Adrenal gland (tissue), 5 donors: ENCODE measurements around the gene ZNF398.

ENCODE experiments used
- POLR2A ChIP-seq, 2 donors: fragments of 450-650 bp; IDR thresholded peaks; one replicate each; pipeline ENCODE4 v1.6.1; 2017; ENCODE audit warnings: antibody characterized with exemption in 2 of 2, mild to moderate bottlenecking in 2 of 2, moderate library complexity in 1 of 2
- TF ChIP-seq, protein P1 (sequence below), 6 experiments: fragments of 450-650 bp in 4 of 6; fragments of 200-600 bp in 2 of 6; sonication (generic) in 1 of 6; IDR thresholded peaks; 1 replicate in 5 of 6; 2 replicates in 1 of 6; pipeline versions ENCODE4 v1.5.1 to v1.8.0; 2016 to 2021; ENCODE audit warnings: antibody characterized with exemption in 6 of 6, mild to moderate bottlenecking in 2 of 6, moderate library complexity in 1 of 6
- donor health status: DM: no; HTN: no; CAD: no.

DNA sequence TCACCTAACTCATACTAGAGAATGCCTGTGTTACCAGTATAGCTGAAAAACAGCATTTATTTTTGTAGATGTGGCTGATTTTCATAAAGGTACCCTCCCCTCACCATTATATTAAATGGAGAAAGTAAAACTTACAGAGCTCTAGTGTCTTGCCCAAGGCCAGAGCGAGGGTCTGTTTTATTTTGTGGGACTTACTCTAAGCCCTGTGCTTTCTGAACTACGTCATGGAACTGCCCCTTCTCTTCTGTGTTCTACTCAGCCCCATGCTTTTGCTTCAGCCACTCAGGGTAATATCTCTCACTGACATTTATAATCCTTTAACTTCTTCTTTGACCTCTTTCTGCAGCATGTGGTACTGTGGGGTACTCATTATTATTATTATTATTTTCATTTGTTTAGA is 46.4 kb upstream of the ZNF398 start:
- TF ChIP-seq, protein P1, sequence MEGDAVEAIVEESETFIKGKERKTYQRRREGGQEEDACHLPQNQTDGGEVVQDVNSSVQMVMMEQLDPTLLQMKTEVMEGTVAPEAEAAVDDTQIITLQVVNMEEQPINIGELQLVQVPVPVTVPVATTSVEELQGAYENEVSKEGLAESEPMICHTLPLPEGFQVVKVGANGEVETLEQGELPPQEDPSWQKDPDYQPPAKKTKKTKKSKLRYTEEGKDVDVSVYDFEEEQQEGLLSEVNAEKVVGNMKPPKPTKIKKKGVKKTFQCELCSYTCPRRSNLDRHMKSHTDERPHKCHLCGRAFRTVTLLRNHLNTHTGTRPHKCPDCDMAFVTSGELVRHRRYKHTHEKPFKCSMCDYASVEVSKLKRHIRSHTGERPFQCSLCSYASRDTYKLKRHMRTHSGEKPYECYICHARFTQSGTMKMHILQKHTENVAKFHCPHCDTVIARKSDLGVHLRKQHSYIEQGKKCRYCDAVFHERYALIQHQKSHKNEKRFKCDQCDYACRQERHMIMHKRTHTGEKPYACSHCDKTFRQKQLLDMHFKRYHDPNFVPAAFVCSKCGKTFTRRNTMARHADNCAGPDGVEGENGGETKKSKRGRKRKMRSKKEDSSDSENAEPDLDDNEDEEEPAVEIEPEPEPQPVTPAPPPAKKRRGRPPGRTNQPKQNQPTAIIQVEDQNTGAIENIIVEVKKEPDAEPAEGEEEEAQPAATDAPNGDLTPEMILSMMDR (IDR thresholded peaks at IDR 0.05): no peak
- TF ChIP-seq POLR2A (IDR thresholded peaks at IDR 0.05): no peak
